Measurements from ENCODE around the gene NUB1.

GRCh38 chr7:151400626-151401315 is 59.2 kb downstream of the NUB1 start:
- TF ChIP-seq CTCF (IDR thresholded peaks at IDR 0.05) (no peak), POLR2A (IDR thresholded peaks at IDR 0.05) (no peak)
